Uterus (tissue), 4 donors: ENCODE data around the gene ARID5B. TPM values are rescaled to one million over a fixed set of nuclear protein-coding genes. Genes with fewer than 3 reads are reported as not detected.

Source experiments
- DNase-seq, 2 donors: peaks; one replicate each; pipeline ENCODE4 v3.0.0-alpha.2; 2019 to 2020
- H3K27ac ChIP-seq, 2 donors: fragments of 200-600 bp; sonication (generic); 1 replicate in 1 of 2; 2 replicates in 1 of 2; pipeline ENCODE4 v1.5.1; 2016 to 2018
- H3K27me3 ChIP-seq, 2 donors: fragments of 200-600 bp; sonication (generic); one replicate each; pipeline ENCODE4 v1.5.1; 2018 to 2019; ENCODE audit warnings: control low read depth in 1 of 2
- H3K36me3 ChIP-seq, 2 donors: fragments of 200-600 bp; sonication (generic); one replicate each; pipeline ENCODE4 v1.5.1; 2019; ENCODE audit warnings: control low read depth in 1 of 2
- H3K4me1 ChIP-seq, 2 donors: fragments of 200-600 bp; sonication (generic); one replicate each; pipeline ENCODE4 v1.5.1; 2018 to 2019; ENCODE audit warnings: control low read depth in 1 of 2
- H3K4me3 ChIP-seq, 2 donors: fragments of 200-600 bp; sonication (generic); 1 replicate in 1 of 2; 2 replicates in 1 of 2; pipeline ENCODE4 v1.5.1; 2018 to 2019; ENCODE audit warnings: mild to moderate bottlenecking in 1 of 2
- H3K9me3 ChIP-seq, 2 donors: fragments of 200-600 bp; sonication (generic); one replicate each; pipeline ENCODE4 v1.5.1; 2019; ENCODE audit warnings: control low read depth in 1 of 2
- POLR2A ChIP-seq, 2 donors: fragments of 450-650 bp; IDR thresholded peaks; one replicate each; pipeline ENCODE4 v1.6.1; 2016; ENCODE audit warnings: antibody characterized with exemption in 2 of 2, mild to moderate bottlenecking in 1 of 2, moderate library complexity in 1 of 2
- intact Hi-C: fragments of 100-400 bp; cut with DNase I; formaldehyde crosslinking; loops from one replicate; pipeline ENCODE4 v1.15.1; 2023; ENCODE audit warnings: low total_unique reads
- total RNA-seq, 4 donors: library from RNA; depleted of rRNA in 3 of 4; stranded (reverse); fragments of >200 nt in 3 of 4; gene quantifications; one replicate each; pipeline versions ENCODE4 v1.1.0 to v1.2.4, GENCODE V29; 2014 to 2023
- TF ChIP-seq, protein P1 (sequence below), 4 experiments: fragments of 200-600 bp in 2 of 4; fragments of 450-650 bp in 2 of 4; sonication (generic) in 2 of 4; IDR thresholded peaks; one replicate each; pipeline ENCODE4 v1.5.1; 2016 to 2019; ENCODE audit warnings: antibody characterized with exemption in 4 of 4, mild to moderate bottlenecking in 2 of 4, moderate library complexity in 1 of 4
- donor health status: DM: yes; HTN: yes; CAD: no.

The ARID5B gene
- total RNA-seq, 4 donors from 2014 or later, result 38.7 to 64.1 (median 56.6) TPM

DNA sequence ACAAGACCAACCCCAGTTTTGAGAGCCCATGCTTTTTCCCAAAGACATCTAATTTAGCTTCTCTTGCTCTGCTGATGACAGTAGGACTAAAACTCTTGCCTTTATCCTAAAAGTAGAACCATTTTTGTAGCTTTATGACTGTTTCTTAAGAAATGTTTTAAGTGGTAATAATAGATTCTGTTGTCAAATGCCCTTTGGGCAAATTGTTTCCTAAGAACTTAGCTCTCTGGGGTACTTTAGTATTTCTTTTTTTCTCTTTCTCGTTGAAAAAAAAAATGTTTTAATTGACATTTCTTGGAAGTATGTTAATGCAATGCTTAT is 157.4 kb downstream of the ARID5B start:
- intact Hi-C loops, result no loop called here
- H3K36me3 ChIP-seq, result no peaks in the 10 kb centered on the region
- H3K4me1 ChIP-seq, result peaks cover 0 to 13% of the 10 kb centered on the region in 2 donors
- H3K9me3 ChIP-seq, result no peaks in the 10 kb centered on the region
- TF ChIP-seq POLR2A (IDR thresholded peaks at IDR 0.05), result no peak
- TF ChIP-seq, protein P1, sequence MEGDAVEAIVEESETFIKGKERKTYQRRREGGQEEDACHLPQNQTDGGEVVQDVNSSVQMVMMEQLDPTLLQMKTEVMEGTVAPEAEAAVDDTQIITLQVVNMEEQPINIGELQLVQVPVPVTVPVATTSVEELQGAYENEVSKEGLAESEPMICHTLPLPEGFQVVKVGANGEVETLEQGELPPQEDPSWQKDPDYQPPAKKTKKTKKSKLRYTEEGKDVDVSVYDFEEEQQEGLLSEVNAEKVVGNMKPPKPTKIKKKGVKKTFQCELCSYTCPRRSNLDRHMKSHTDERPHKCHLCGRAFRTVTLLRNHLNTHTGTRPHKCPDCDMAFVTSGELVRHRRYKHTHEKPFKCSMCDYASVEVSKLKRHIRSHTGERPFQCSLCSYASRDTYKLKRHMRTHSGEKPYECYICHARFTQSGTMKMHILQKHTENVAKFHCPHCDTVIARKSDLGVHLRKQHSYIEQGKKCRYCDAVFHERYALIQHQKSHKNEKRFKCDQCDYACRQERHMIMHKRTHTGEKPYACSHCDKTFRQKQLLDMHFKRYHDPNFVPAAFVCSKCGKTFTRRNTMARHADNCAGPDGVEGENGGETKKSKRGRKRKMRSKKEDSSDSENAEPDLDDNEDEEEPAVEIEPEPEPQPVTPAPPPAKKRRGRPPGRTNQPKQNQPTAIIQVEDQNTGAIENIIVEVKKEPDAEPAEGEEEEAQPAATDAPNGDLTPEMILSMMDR (IDR thresholded peaks at IDR 0.05), result no peak
- DNase-seq, result no peak
- H3K27ac ChIP-seq, result peak overlapping the region; percentile 90 to 99
- H3K27me3 ChIP-seq, result no peaks in the 10 kb centered on the region
- H3K4me3 ChIP-seq, result peak overlapping the region in 1 of 2 donors; percentile 66

DNA sequence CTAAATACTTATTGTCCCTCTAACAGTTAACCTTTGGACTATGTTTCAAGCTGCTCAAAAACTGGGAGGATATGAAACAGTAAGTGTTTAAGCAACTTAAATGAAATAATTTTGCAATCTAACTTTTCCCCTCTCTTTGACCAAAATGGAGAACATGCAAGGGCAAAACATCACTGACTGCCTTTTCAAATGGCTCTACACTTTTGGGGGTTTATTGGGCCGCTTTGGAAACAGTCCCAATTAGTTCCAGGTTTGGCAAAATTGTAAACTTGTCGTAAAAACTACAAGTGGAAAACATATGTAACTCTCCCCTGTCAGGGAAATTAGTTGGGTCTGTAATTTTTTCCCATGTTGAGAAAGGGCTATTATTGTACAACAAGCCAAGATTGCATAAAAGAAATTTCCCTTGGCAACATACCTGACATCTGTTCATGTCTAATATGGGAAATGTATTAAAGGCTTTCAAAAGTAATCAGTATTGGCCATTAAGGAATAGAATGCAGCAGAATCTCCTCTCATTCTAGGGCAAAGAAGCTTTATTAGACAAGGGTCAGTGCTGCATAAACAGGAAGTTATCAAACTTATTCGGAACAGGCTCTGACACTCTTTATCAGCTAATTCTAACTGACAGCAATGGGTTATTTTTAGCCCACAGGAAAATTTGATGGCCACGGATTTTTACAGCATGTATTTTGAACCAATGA is 157.9 kb downstream of the ARID5B start:
- H3K4me3 ChIP-seq, result peak overlapping the region in 1 of 2 donors; percentile 66
- no peak for DNase-seq
- TF ChIP-seq POLR2A (IDR thresholded peaks at IDR 0.05), result no peak
- TF ChIP-seq, protein P1 (IDR thresholded peaks at IDR 0.05), result no peak
- H3K36me3 ChIP-seq, result no peaks in the 10 kb centered on the region
- H3K27ac ChIP-seq, result peak overlapping the region; percentile 90 to 99
- intact Hi-C loops, result no loop called here
- peaks cover 0 to 13% of the 10 kb centered on the region in 2 donors for H3K4me1 ChIP-seq
- no peaks in the 10 kb centered on the region for H3K9me3 ChIP-seq
- no peaks in the 10 kb centered on the region for H3K27me3 ChIP-seq

DNA sequence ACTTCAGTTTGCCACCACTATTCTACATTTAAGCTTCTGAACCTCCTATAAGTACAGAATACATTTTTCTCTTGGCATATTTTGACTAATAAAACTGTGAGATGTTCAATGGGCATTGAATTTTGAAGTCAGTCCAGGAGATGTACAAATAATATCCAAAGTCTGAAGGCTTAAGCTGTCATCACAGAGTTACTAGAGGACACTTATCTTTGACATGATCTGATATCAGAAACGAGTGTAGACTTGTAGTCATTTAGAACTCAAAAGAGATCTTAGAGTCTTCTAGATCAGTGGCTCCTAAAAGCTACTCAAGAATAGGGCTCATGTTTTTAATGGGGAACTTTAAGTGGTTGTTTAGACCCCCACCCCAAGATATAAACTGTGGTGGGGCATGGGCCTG is 160.5 kb downstream of the ARID5B start:
- no peak for TF ChIP-seq POLR2A (IDR thresholded peaks at IDR 0.05)
- TF ChIP-seq, protein P1 (IDR thresholded peaks at IDR 0.05), result no peak
- Histone ChIP-seq H3K27me3 (no peaks in the 10 kb centered on the region), H3K9me3 (no peaks in the 10 kb centered on the region), H3K4me1 (peaks cover 0 to 18% of the 10 kb centered on the region in 2 donors), H3K36me3 (no peaks in the 10 kb centered on the region), H3K27ac (peak overlapping the region; percentile 90 to 99), H3K4me3 (no peak overlapping the region)
- intact Hi-C loops, result no loop called here
- no peak for DNase-seq

DNA sequence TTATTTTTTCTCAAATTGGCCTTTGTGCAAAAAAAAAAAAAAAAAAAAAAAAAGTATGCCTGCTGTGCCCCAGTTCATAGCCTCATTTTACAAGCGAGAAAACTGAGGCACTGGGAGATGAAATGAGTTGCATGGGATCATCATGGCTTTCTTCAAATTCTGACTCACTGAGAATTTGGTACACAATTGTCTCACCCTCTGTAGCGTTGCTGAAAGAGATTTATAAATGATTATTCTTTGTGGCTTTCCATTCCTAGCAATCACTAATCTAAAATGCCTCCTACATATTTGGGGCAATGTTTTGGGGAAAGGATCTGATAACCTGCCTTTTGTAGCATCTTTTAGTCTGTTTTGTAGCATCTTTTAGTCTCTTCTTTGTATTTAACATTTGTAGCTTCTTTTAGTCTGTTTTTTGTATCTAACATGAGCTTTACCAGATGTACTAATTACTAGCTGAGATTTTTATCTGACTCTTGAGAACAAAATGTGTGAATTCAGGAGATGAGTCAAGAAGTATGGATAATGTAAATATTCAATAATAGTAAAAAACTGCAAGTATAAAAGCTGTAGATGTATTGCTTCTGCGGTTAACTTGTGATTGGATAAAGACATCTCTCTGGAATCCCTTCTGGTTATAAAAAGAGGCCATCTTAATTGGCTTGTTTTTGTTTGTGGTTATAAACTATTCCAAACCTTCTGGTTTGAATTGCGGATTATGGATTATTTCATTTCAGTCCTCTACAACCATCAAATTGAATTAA is 161.4 kb downstream of the ARID5B start:
- no peak for TF ChIP-seq POLR2A (IDR thresholded peaks at IDR 0.05)
- TF ChIP-seq, protein P1 (IDR thresholded peaks at IDR 0.05), result no peak
- Histone ChIP-seq H3K4me1 (peaks cover 0 to 18% of the 10 kb centered on the region in 2 donors), H3K4me3 (no peak overlapping the region), H3K27ac (peak overlapping the region; percentile 90 to 99), H3K27me3 (no peaks in the 10 kb centered on the region), H3K9me3 (no peaks in the 10 kb centered on the region), H3K36me3 (no peaks in the 10 kb centered on the region)
- no peak for DNase-seq
- intact Hi-C loops, result no loop called here
